Measurements from ENCODE around the gene ADORA3.
"Not testable (repeated sequence)": the region's sequence is repeated elsewhere in the genome, so short reads cannot be mapped to it uniquely, and the experiment has no call there.

Gene ADORA3

DNA sequence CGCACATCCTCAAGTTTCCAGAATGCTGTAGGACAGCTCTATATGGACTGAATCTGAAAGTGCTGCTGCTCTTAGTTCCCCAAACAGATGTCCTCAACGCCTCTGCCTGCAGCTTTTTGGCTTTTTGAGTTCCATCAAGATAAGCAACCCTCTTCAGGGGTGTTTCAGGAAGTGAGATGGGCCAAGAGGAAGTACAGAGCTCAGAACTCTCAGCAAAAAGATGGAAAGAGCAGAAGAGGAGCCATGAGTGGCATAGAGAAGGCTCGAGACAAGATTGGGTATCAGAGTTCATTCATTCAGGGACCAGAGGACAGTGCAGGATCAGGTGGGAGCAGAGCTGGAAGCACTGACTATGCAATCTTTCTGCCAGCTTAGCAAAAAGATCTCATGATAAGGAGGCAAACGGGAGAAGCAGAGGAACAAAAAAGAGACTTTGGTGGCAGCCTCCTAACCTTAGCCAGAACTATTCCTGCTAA is at the start of gene ADORA3, which contains the start of gene TMIGD3:
TSS of gene ADORA3 (minus strand) at position 49 of the 476 bp plus-strand sequence. CDS start 279 bp downstream, outside the sequence.
TSS of gene TMIGD3 (minus strand) at position 49 of the 476 bp plus-strand sequence. CDS start 279 bp downstream, outside the sequence.
- Histone ChIP-seq H3K27ac (peak within 1 kb of the TSS in 1 of 2 donors; percentile 69), H3K4me3 (peak within 1 kb of the TSS; percentile 24)
- TF ChIP-seq CTCF (IDR thresholded peaks at IDR 0.05) = no peak
- no peak for DNase-seq (ENCODE audit: low spot score)

GRCh38 chr1:111553196-111553595 is 49.8 kb upstream of the ADORA3 start:
- no peak for TF ChIP-seq CTCF (IDR thresholded peaks at IDR 0.05)
- DNase-seq (ENCODE audit: low spot score) = no peak
- H3K27ac ChIP-seq = no peak overlapping the region
- no peak overlapping the region for H3K4me3 ChIP-seq

GRCh38 chr1:111552587-111552986 is 49.2 kb upstream of the ADORA3 start:
- DNase-seq (ENCODE audit: low spot score) = no peak
- no peak for TF ChIP-seq CTCF (IDR thresholded peaks at IDR 0.05)
- Histone ChIP-seq H3K27ac (no peak overlapping the region), H3K4me3 (no peak overlapping the region)

DNA sequence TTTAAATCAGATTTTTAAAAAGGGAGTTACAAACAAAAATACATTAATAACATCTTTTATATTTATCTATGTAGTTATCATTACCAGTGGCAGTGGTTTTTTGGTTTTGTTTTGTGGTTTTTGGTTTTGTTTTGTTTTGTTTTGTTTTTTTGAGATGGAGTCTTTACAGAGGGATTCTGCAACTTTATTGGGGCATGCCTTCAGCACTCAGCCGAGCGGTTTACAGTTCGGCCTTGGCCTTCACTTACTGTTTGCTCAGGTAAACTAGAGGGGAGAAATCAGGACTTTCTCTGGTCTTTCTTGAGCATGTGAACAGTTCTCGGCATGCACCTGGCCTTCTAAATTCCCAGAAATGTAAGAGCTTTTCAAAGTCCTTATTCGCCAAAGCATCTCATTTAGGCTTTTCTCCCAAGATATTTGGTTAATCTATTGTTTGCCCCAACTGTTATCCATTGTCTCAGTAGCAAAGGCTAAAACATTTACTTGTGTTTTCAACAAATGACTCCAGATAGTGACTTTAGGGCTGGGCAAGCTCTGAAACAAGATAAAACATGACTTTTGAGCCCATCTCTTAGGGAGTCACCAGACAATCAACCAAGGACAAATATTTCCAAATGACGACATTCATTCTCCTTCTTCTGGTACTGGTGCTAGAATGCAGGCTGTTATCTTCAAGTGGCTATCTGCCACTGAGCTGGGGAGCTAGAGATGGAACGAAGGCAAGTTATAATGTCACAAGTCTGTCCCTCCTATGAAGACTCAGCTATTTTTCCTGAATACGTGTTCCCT is 48.4 kb upstream of the ADORA3 start:
- Histone ChIP-seq H3K27ac (no peak overlapping the region), H3K4me3 (no peak overlapping the region)
- no peak for DNase-seq (ENCODE audit: low spot score)
- no peak for TF ChIP-seq CTCF (IDR thresholded peaks at IDR 0.05)

GRCh38 chr1:111547786-111548185 is 44.4 kb upstream of the ADORA3 start:
- not testable (repeated sequence) for H3K4me3 ChIP-seq; H3K27ac ChIP-seq; DNase-seq (ENCODE audit: low spot score)

GRCh38 chr1:111542187-111542586 is 38.8 kb upstream of the ADORA3 start:
- no peak for DNase-seq (ENCODE audit: low spot score)
- Histone ChIP-seq H3K27ac (no peak overlapping the region), H3K4me3 (no peak overlapping the region)
- no peak for TF ChIP-seq CTCF (IDR thresholded peaks at IDR 0.05)

DNA sequence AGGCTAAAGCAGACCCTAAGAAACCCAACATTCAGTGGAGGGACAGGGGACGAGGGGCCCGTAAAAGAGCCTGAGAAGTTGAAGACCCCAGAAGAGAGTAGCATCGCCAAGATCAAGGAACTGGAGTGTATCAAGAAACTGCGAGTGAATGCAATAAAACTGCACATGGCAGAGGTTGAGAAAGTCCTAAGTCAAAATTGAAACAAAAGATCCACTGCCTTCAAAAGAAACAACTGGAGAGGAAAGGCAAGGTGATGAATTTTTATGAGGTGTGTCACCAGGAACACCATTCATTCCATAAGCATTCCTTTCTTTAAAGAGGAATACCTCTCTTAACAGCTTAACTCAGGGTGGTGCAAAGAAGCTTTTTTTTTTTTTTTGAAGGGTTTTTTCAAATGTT is 38.3 kb upstream of the ADORA3 start:
- no peak for DNase-seq (ENCODE audit: low spot score)
- no peak for TF ChIP-seq CTCF (IDR thresholded peaks at IDR 0.05)
- no peak overlapping the region for H3K27ac ChIP-seq
- no peak overlapping the region for H3K4me3 ChIP-seq
